ENCODE results near the gene PCSK1N. TPM values are rescaled to one million over a fixed set of nuclear protein-coding genes. Genes with fewer than 3 reads are reported as not detected.

PCSK1N gene
- total and polyA plus RNA-seq, 2 of the 13 experiments (the other 11 are each of a cell fraction or from before 2014, with no cell fraction given): 4.5 to 14.0 TPM

DNA sequence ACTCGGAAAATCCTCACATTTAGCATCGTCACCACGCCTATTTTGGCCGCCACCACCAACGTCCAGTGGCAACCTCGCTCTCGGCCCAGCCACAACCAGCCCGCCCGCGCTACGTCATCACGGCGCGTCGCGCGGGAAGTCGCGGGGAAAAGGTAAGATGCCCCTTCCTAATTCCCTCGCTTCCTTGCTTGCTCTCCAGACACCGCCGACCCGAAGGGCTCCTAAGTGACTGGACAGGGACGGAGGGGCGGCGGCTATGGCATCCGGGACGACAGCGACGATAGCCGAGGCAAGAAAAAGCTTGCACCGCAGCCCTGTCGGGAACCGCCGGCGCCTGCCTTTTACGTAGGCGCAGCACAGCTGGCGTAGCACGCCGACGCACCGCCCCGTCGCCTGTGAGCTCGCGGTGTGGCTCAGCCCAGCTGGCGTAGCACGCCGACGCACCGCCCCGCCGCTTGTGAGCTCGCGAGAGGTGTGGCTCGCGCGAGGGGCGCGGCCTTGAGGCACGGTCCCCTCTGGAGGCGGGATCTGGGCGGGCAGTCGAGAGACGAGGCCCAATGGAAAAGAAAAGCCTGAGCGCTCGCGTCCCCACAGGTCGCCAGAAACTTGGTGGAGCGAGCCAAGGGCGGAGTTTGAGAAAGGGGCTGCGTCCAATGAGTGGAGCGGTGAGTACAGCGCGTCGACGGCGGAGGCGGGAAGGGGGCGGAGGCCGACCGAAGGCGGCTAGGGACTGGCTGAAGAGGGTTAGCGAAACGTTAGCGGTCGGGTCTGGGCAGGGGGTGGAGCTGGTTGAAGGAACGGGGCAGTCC is 33.9 kb downstream of the PCSK1N start, which contains the start of gene HDAC6 (continued):
- TF ChIP-seq ZSCAN31 (CRISPR knock-in tag; IDR thresholded peaks at IDR 0.05; ENCODE audit: low read depth): peak; percentile 61; the same call in 1 of the 2 replicates
- no peak for TF ChIP-seq TARDBP (CRISPR knock-in tag; IDR thresholded peaks at IDR 0.05)
- TF ChIP-seq, protein P1, sequence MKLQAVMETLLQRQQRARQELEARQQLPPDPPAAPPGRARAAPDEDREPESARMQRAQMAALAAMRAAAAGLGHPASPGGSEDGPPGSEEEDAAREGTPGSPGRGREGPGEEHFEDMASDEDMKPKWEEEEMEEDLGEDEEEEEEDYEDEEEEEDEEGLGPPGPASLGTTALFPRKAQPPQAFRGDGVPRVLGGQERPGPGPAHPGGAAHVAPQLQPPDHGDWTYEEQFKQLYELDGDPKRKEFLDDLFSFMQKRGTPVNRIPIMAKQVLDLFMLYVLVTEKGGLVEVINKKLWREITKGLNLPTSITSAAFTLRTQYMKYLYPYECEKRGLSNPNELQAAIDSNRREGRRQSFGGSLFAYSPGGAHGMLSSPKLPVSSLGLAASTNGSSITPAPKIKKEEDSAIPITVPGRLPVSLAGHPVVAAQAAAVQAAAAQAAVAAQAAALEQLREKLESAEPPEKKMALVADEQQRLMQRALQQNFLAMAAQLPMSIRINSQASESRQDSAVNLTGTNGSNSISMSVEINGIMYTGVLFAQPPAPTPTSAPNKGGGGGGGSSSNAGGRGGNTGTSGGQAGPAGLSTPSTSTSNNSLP (IDR thresholded peaks at IDR 0.05; ENCODE audit: low read depth, low read length): no peak
- TF ChIP-seq JARID2 (CRISPR knock-in tag; IDR thresholded peaks at IDR 0.05; ENCODE audit: insufficient replicate concordance): no peak
- 0 out of 2 replicates have a peak, but pooled peaks have one; percentile 35 for TF ChIP-seq SALL1 (CRISPR knock-in tag; IDR thresholded peaks at IDR 0.05)
- TF ChIP-seq, protein P2, sequence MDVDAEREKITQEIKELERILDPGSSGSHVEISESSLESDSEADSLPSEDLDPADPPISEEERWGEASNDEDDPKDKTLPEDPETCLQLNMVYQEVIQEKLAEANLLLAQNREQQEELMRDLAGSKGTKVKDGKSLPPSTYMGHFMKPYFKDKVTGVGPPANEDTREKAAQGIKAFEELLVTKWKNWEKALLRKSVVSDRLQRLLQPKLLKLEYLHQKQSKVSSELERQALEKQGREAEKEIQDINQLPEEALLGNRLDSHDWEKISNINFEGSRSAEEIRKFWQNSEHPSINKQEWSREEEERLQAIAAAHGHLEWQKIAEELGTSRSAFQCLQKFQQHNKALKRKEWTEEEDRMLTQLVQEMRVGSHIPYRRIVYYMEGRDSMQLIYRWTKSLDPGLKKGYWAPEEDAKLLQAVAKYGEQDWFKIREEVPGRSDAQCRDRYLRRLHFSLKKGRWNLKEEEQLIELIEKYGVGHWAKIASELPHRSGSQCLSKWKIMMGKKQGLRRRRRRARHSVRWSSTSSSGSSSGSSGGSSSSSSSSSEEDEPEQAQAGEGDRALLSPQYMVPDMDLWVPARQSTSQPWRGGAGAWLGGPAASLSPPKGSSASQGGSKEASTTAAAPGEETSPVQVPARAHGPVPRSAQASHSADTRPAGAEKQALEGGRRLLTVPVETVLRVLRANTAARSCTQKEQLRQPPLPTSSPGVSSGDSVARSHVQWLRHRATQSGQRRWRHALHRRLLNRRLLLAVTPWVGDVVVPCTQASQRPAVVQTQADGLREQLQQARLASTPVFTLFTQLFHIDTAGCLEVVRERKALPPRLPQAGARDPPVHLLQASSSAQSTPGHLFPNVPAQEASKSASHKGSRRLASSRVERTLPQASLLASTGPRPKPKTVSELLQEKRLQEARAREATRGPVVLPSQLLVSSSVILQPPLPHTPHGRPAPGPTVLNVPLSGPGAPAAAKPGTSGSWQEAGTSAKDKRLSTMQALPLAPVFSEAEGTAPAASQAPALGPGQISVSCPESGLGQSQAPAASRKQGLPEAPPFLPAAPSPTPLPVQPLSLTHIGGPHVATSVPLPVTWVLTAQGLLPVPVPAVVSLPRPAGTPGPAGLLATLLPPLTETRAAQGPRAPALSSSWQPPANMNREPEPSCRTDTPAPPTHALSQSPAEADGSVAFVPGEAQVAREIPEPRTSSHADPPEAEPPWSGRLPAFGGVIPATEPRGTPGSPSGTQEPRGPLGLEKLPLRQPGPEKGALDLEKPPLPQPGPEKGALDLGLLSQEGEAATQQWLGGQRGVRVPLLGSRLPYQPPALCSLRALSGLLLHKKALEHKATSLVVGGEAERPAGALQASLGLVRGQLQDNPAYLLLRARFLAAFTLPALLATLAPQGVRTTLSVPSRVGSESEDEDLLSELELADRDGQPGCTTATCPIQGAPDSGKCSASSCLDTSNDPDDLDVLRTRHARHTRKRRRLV (CRISPR knock-in tag; IDR thresholded peaks at IDR 0.05): no peak
- TF ChIP-seq, protein P3, sequence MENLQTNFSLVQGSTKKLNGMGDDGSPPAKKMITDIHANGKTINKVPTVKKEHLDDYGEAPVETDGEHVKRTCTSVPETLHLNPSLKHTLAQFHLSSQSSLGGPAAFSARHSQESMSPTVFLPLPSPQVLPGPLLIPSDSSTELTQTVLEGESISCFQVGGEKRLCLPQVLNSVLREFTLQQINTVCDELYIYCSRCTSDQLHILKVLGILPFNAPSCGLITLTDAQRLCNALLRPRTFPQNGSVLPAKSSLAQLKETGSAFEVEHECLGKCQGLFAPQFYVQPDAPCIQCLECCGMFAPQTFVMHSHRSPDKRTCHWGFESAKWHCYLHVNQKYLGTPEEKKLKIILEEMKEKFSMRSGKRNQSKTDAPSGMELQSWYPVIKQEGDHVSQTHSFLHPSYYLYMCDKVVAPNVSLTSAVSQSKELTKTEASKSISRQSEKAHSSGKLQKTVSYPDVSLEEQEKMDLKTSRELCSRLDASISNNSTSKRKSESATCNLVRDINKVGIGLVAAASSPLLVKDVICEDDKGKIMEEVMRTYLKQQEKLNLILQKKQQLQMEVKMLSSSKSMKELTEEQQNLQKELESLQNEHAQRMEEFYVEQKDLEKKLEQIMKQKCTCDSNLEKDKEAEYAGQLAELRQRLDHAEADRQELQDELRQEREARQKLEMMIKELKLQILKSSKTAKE (CRISPR knock-in tag; IDR thresholded peaks at IDR 0.05; ENCODE audit: borderline replicate concordance): no peak
- TF ChIP-seq, protein P4, sequence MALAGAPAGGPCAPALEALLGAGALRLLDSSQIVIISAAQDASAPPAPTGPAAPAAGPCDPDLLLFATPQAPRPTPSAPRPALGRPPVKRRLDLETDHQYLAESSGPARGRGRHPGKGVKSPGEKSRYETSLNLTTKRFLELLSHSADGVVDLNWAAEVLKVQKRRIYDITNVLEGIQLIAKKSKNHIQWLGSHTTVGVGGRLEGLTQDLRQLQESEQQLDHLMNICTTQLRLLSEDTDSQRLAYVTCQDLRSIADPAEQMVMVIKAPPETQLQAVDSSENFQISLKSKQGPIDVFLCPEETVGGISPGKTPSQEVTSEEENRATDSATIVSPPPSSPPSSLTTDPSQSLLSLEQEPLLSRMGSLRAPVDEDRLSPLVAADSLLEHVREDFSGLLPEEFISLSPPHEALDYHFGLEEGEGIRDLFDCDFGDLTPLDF (CRISPR knock-in tag; IDR thresholded peaks at IDR 0.05): peak; percentile 85
- TF ChIP-seq SIN3B (IDR thresholded peaks at IDR 0.05; ENCODE audit: low read length): peak; percentile 52; the same call in 1 of the 2 replicates
- TF ChIP-seq SIN3A (IDR thresholded peaks at IDR 0.05; ENCODE audit: borderline replicate concordance, low read depth, low read length): no peak
- TF ChIP-seq GFI1 (CRISPR knock-in tag; IDR thresholded peaks at IDR 0.05; ENCODE audit: borderline replicate concordance): no peak
- TF ChIP-seq, protein P5, sequence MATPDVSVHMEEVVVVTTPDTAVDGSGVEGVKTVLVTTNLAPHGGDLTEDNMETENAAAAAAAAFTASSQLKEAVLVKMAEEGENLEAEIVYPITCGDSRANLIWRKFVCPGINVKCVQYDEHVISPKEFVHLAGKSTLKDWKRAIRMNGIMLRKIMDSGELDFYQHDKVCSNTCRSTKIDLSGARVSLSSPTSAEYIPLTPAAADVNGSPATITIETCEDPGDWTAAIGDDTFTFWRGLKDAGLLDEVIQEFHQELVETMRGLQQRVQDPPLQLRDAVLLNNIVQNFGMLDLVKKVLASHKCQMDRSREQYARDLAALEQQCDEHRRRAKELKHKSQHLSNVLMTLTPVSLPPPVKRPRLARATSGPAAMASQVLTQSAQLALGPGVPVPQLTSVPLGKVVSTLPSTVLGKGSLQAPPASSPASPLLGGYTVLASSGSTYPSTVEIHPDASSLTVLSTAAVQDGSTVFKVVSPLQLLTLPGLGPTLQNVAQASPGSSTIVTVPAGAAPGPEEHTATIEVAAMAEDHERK (CRISPR knock-in tag; IDR thresholded peaks at IDR 0.05; ENCODE audit: low read depth): peak; percentile 89
- TF ChIP-seq MIER3 (CRISPR knock-in tag; IDR thresholded peaks at IDR 0.05; ENCODE audit: borderline replicate concordance): no peak
- no peak for TF ChIP-seq MZF1 (CRISPR knock-in tag; IDR thresholded peaks at IDR 0.05; ENCODE audit: borderline replicate concordance)
- TF ChIP-seq CBX2 (IDR thresholded peaks at IDR 0.05; ENCODE audit: low read depth, low read length): no peak
- TF ChIP-seq CBX2 (CRISPR knock-in tag; IDR thresholded peaks at IDR 0.05; ENCODE audit: low read depth): no peak
- TF ChIP-seq PLRG1 (conservative IDR thresholded peaks at IDR 0.05): no peak
